ENCODE results near the gene AMACR. TPM values are rescaled to one million over a fixed set of nuclear protein-coding genes. Genes with fewer than 3 reads are reported as not detected.

AMACR gene
- total RNA-seq, 2 experiments from 2014 or later = 6.6 to 9.5 TPM

DNA sequence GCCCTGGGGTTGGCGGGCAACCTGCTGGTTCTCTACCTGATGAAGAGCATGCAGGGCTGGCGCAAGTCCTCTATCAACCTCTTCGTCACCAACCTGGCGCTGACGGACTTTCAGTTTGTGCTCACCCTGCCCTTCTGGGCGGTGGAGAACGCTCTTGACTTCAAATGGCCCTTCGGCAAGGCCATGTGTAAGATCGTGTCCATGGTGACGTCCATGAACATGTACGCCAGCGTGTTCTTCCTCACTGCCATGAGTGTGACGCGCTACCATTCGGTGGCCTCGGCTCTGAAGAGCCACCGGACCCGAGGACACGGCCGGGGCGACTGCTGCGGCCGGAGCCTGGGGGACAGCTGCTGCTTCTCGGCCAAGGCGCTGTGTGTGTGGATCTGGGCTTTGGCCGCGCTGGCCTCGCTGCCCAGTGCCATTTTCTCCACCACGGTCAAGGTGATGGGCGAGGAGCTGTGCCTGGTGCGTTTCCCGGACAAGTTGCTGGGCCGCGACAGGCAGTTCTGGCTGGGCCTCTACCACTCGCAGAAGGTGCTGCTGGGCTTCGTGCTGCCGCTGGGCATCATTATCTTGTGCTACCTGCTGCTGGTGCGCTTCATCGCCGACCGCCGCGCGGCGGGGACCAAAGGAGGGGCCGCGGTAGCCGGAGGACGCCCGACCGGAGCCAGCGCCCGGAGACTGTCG, 70.7 kb downstream of the AMACR start:
- Mint-ChIP-seq H3K27ac (no peak overlapping the region), H3K36me3 (no peaks in the 10 kb centered on the region), H3K27me3 (peaks cover 77% of the 10 kb centered on the region), H3K4me1 (peaks cover 3% of the 10 kb centered on the region), H3K9me3 (ENCODE audit: low read depth) (no peaks in the 10 kb centered on the region), H3K4me3 (no peak overlapping the region)
- DNase-seq = no peak
- CTCF ChIA-PET = interaction anchor here (1.8 kb wide), 1 partner anchor 31 kb away, joined by 4 read pairs; no protein-coding TSS in a partner anchor
- ATAC-seq = no peak

- no peak within 1 kb of the TSS for H3K27ac Mint-ChIP-seq
- CTCF ChIA-PET = interaction anchor here (1.2 to 3.0 kb wide), 5 partner anchors 32 to 503 kb away, joined by 4 to 25 read pairs (median 11); no protein-coding TSS in a partner anchor
- no peaks in the 10 kb centered on the region for H3K36me3 Mint-ChIP-seq
- peaks cover 80% of the 10 kb centered on the region for H3K27me3 Mint-ChIP-seq
- ATAC-seq = no peak
- no peaks in the 10 kb centered on the region for H3K9me3 Mint-ChIP-seq (ENCODE audit: low read depth)
- no peak within 1 kb of the TSS for H3K4me3 Mint-ChIP-seq
- H3K4me1 Mint-ChIP-seq = peaks cover 3% of the 10 kb centered on the region
- no peak for DNase-seq
These were observed 71.4 kb downstream of the AMACR start, which contains the start of gene RXFP3 for GRCh38 chr5:33936381-33937016. Gene RXFP3, plus strand, starts transcription at chr5:33936386. Its CDS starts 355 bp downstream, at chr5:33936741.

Other genes with a start within 250 kb of the AMACR start
- gene ADAMTS12, start 116.1 kb downstream of the AMACR start, total RNA-seq = not detected
- gene RXFP3, start 71.7 kb downstream of the AMACR start, total RNA-seq = not detected
- under 1 TPM in 1 of 2 experiments, not detected in 1; 0.21 TPM for gene SLC45A2, start 23.4 kb downstream of the AMACR start, total RNA-seq
- 1 to 10 TPM; 2.7 to 3.8 TPM for gene C1QTNF3, start 35.2 kb upstream of the AMACR start, total RNA-seq